CD4-positive, CD25-positive, alpha-beta regulatory T cell (primary cell): Measurements from ENCODE around the gene SF3A1. TPM values are rescaled to one million over a fixed set of nuclear protein-coding genes. Genes with fewer than 3 reads are reported as not detected.

Source experiments
- ATAC-seq, 2 donors: fragments of 150-1000 bp; cut with Tn5 transposase; one replicate each; pipeline ENCODE4 v1.10.0; 2021; ENCODE audit warnings: low read depth in 2 of 2, moderate number of reproducible peaks in 2 of 2, moderate library complexity in 1 of 2
- DNase-seq, 3 donors: peaks; one replicate each; pipeline versions ENCODE4 v3.0.0 to v3.0.0-alpha.2; 2012 to 2022; ENCODE audit warnings: mixed read lengths in 1 of 3
- H3K27ac ChIP-seq: one replicate; pipeline ENCODE4 v1.7.0; 2013; ENCODE audit warnings: mild to moderate bottlenecking, low read length; ENCODE audit not compliant: insufficient read depth, poor library complexity, severe bottlenecking
- H3K27me3 ChIP-seq: one replicate; pipeline ENCODE4 v1.7.0; 2013; ENCODE audit warnings: low read length; ENCODE audit not compliant: control insufficient read depth, insufficient read depth
- H3K36me3 ChIP-seq: one replicate; pipeline ENCODE4 v1.7.0; 2013; ENCODE audit warnings: mild to moderate bottlenecking, low read length, moderate library complexity; ENCODE audit not compliant: control insufficient read depth, insufficient read depth
- H3K4me1 ChIP-seq: 2 replicates; pipeline ENCODE4 v1.7.0; 2013; ENCODE audit warnings: mild to moderate bottlenecking, low read length; ENCODE audit not compliant: insufficient read depth, control insufficient read depth, poor library complexity, severe bottlenecking
- H3K4me3 ChIP-seq: one replicate; pipeline ENCODE4 v1.7.0; 2013; ENCODE audit warnings: low read depth, mild to moderate bottlenecking, low read length, moderate library complexity
- H3K9me3 ChIP-seq, 2 experiments: 1 replicate in 1 of 2; 2 replicates in 1 of 2; pipeline ENCODE4 v1.7.0; 2013; ENCODE audit warnings: low read length in 2 of 2, mild to moderate bottlenecking in 1 of 2, moderate library complexity in 1 of 2; ENCODE audit not compliant: control insufficient read depth in 2 of 2
- H3K27ac Mint-ChIP-seq, 3 donors: one replicate each; pipeline ENCODE4 v1.8.0; 2020 to 2022; ENCODE audit warnings: mild to moderate bottlenecking in 3 of 3, mixed read lengths in 3 of 3, moderate library complexity in 2 of 3
- H3K27me3 Mint-ChIP-seq: one replicate; pipeline ENCODE4 v1.8.0; 2022; ENCODE audit warnings: mild to moderate bottlenecking, mixed read lengths
- H3K36me3 Mint-ChIP-seq: one replicate; pipeline ENCODE4 v1.8.0; 2020; ENCODE audit warnings: mixed read lengths
- H3K4me1 Mint-ChIP-seq, 4 donors: one replicate each; pipeline ENCODE4 v1.8.0; 2020 to 2022; ENCODE audit warnings: mixed read lengths in 4 of 4, mild to moderate bottlenecking in 1 of 4
- H3K4me3 Mint-ChIP-seq, 4 donors: one replicate each; pipeline ENCODE4 v1.8.0; 2020 to 2022; ENCODE audit warnings: mild to moderate bottlenecking in 4 of 4, mixed read lengths in 4 of 4, moderate library complexity in 3 of 4
- H3K9me3 Mint-ChIP-seq, 7 donors: one replicate each; pipeline ENCODE4 v1.8.0; 2020 to 2022; ENCODE audit warnings: mixed read lengths in 7 of 7, mild to moderate bottlenecking in 3 of 7, moderate library complexity in 2 of 7
- polyA plus RNA-seq, 4 donors: library from polyadenylated mRNA; unstranded; fragments of 300-500 nt; fragmentation: Illumina TruSeq; gene quantifications; one replicate each; pipeline ENCODE4 v1.2.3, GENCODE V29; 2021
- total RNA-seq: library from RNA; stranded (reverse); gene quantifications from one replicate; pipeline ENCODE4 v1.2.3, GENCODE V29; 2022

SF3A1 gene
- total and polyA plus RNA-seq, 5 donors from 2014 or later = 66.6 to 389 (median 77.9) TPM

- H3K4me1 Mint-ChIP-seq = peaks cover 37 to 98% (median 79%) of the 10 kb centered on the region in 4 donors
These were observed 45.6 kb downstream of the SF3A1 start for GRCh38 chr22:30310881-30311771.

GRCh38 chr22:30309951-30310741 lies 46.5 kb downstream of the SF3A1 start:
- H3K27ac ChIP-seq = peak overlapping the region; percentile 80
- peaks cover 44 to 98% (median 79%) of the 10 kb centered on the region in 4 donors for H3K4me1 Mint-ChIP-seq
- peaks cover 29% of the 10 kb centered on the region for H3K36me3 Mint-ChIP-seq
- H3K4me3 Mint-ChIP-seq = peak overlapping the region; percentile 23 to 90 (median 82)
- peak; percentile 29 to 43 for ATAC-seq
- peaks cover 100% of the 10 kb centered on the region for H3K4me1 ChIP-seq
- H3K27me3 ChIP-seq = no peaks in the 10 kb centered on the region
- H3K9me3 ChIP-seq = no peaks in the 10 kb centered on the region
- peak overlapping the region; percentile 84 to 99 (median 97) for H3K27ac Mint-ChIP-seq
- no peaks in the 10 kb centered on the region for H3K27me3 Mint-ChIP-seq
- DNase-seq = peak in 2 of 3 donors; percentile 52 to 69
- peak overlapping the region; percentile 62 for H3K4me3 ChIP-seq
- peaks cover 0 to 2% (median 0%) of the 10 kb centered on the region in 7 donors for H3K9me3 Mint-ChIP-seq
- no peaks in the 10 kb centered on the region for H3K36me3 ChIP-seq

More at GRCh38 chr22:30310881-30311771, 45.6 kb downstream of the SF3A1 start:
- peak overlapping the region; percentile 70 to 90 (median 82) for H3K4me3 Mint-ChIP-seq
- Histone ChIP-seq H3K9me3 (no peaks in the 10 kb centered on the region), H3K36me3 (no peaks in the 10 kb centered on the region), H3K27me3 (no peaks in the 10 kb centered on the region), H3K4me1 (peaks cover 100% of the 10 kb centered on the region), H3K27ac (peak overlapping the region; percentile 80), H3K4me3 (peak overlapping the region; percentile 62)
- H3K27ac Mint-ChIP-seq = peak overlapping the region; percentile 84 to 99 (median 97)
- DNase-seq (no peak), ATAC-seq (no peak)
- no peaks in the 10 kb centered on the region for H3K27me3 Mint-ChIP-seq
- peaks cover 0 to 2% (median 0%) of the 10 kb centered on the region in 7 donors for H3K9me3 Mint-ChIP-seq
- H3K36me3 Mint-ChIP-seq = peaks cover 36% of the 10 kb centered on the region

GRCh38 chr22:30308518-30309230 lies 48.0 kb downstream of the SF3A1 start:
- Mint-ChIP-seq H3K4me3 (peak overlapping the region; percentile 73 to 86 (median 80)), H3K36me3 (peaks cover 26% of the 10 kb centered on the region), H3K27ac (peak overlapping the region; percentile 84 to 99 (median 97)), H3K9me3 (peaks cover 0 to 2% (median 0%) of the 10 kb centered on the region in 7 donors), H3K27me3 (no peaks in the 10 kb centered on the region), H3K4me1 (peaks cover 43 to 98% (median 81%) of the 10 kb centered on the region in 4 donors)
- Histone ChIP-seq H3K4me1 (peaks cover 100% of the 10 kb centered on the region), H3K36me3 (peaks cover 6% of the 10 kb centered on the region), H3K4me3 (peak overlapping the region; percentile 29), H3K9me3 (no peaks in the 10 kb centered on the region), H3K27ac (peak overlapping the region; percentile 80), H3K27me3 (no peaks in the 10 kb centered on the region)
- DNase-seq = peak in 2 of 3 donors; percentile 31 to 68
- peak; percentile 25 for ATAC-seq

GRCh38 chr22:30308093-30308492 lies 48.6 kb downstream of the SF3A1 start:
- Mint-ChIP-seq H3K4me3 (peak overlapping the region; percentile 73 to 86 (median 80)), H3K9me3 (peaks cover 0 to 2% (median 0%) of the 10 kb centered on the region in 7 donors), H3K36me3 (peaks cover 32% of the 10 kb centered on the region)

GRCh38 chr22:30307041-30307574 lies 49.6 kb downstream of the SF3A1 start:
- no peaks in the 10 kb centered on the region for H3K27me3 Mint-ChIP-seq
- H3K4me1 ChIP-seq = peaks cover 100% of the 10 kb centered on the region
- peaks cover 11% of the 10 kb centered on the region for H3K36me3 ChIP-seq
- no peaks in the 10 kb centered on the region for H3K27me3 ChIP-seq
- H3K27ac Mint-ChIP-seq = peak overlapping the region; percentile 84 to 99 (median 97)
- H3K27ac ChIP-seq = peak overlapping the region; percentile 80
- H3K4me3 ChIP-seq = peak overlapping the region; percentile 80
- peaks cover 33% of the 10 kb centered on the region for H3K36me3 Mint-ChIP-seq
- peak in 1 of 3 donors; percentile 46 for DNase-seq
- no peak for ATAC-seq
- H3K9me3 Mint-ChIP-seq = no peaks in the 10 kb centered on the region
- H3K4me3 Mint-ChIP-seq = peak overlapping the region; percentile 69 to 81 (median 78)
- peaks cover 40 to 100% (median 84%) of the 10 kb centered on the region in 4 donors for H3K4me1 Mint-ChIP-seq
- H3K9me3 ChIP-seq = no peaks in the 10 kb centered on the region

More at GRCh38 chr22:30308093-30308492, 48.6 kb downstream of the SF3A1 start:
- no peaks in the 10 kb centered on the region for H3K9me3 ChIP-seq
- H3K27me3 Mint-ChIP-seq = no peaks in the 10 kb centered on the region
- ATAC-seq = no peak
- peaks cover 42 to 100% (median 84%) of the 10 kb centered on the region in 4 donors for H3K4me1 Mint-ChIP-seq
- peak overlapping the region; percentile 84 to 99 (median 97) for H3K27ac Mint-ChIP-seq
- peaks cover 100% of the 10 kb centered on the region for H3K4me1 ChIP-seq
- peaks cover 11% of the 10 kb centered on the region for H3K36me3 ChIP-seq
- DNase-seq = no peak
- no peaks in the 10 kb centered on the region for H3K27me3 ChIP-seq
- H3K27ac ChIP-seq = peak overlapping the region; percentile 80
- peak overlapping the region; percentile 29 for H3K4me3 ChIP-seq

GRCh38 chr22:30306627-30307011 lies 50.1 kb downstream of the SF3A1 start:
- Histone ChIP-seq H3K27me3 (no peaks in the 10 kb centered on the region), H3K36me3 (peaks cover 14% of the 10 kb centered on the region), H3K27ac (peak overlapping the region; percentile 80), H3K4me3 (peak overlapping the region; percentile 80), H3K9me3 (no peaks in the 10 kb centered on the region), H3K4me1 (peaks cover 100% of the 10 kb centered on the region)
- peak overlapping the region; percentile 84 to 99 (median 97) for H3K27ac Mint-ChIP-seq
- no peaks in the 10 kb centered on the region for H3K9me3 Mint-ChIP-seq
- peaks cover 40 to 100% (median 83%) of the 10 kb centered on the region in 4 donors for H3K4me1 Mint-ChIP-seq
- no peak for DNase-seq
- peak overlapping the region; percentile 69 to 81 (median 78) for H3K4me3 Mint-ChIP-seq
- ATAC-seq = peak; percentile 32 to 47
- no peaks in the 10 kb centered on the region for H3K27me3 Mint-ChIP-seq
- H3K36me3 Mint-ChIP-seq = peaks cover 33% of the 10 kb centered on the region
